HCT116 (cell line): ENCODE measurements around the gene TP63. TPM values are rescaled to one million over a fixed set of nuclear protein-coding genes. Genes with fewer than 3 reads are reported as not detected.

Experiments used
- ATAC-seq: fragments of 200-7000 bp; cut with Tn5 transposase; 2 replicates; pipeline ENCODE4 v1.9.1; 2020; ENCODE audit warnings: mild to moderate bottlenecking, moderate library complexity
- BruUV-seq: library from RNA; stranded (reverse); fragments of 400-500 nt; replicated peaks from 2 replicates; lab custom pipeline; 2021; lab: Mats Ljungman, UMichigan
- CTCF ChIA-PET: fragments of 300-600 bp; sonication (Branson Sonifier 250); formaldehyde crosslinking; loops from one replicate; lab custom pipeline; 2021; ENCODE audit warnings: antibody characterized with exemption; lab: Charles Lee
- POLR2A ChIA-PET: fragments of 300-600, 350-600 bp; sonication (Branson Sonifier 250); formaldehyde crosslinking; loops from one replicate; lab custom pipeline; 2021; ENCODE audit warnings: antibody characterized with exemption; lab: Charles Lee
- RAD21 ChIA-PET, 2 experiments: fragments of 300-600 bp; sonication (Branson Sonifier 250); formaldehyde crosslinking; loops; one replicate each; lab custom pipeline; 2023; ENCODE audit warnings: low total read pairs in 2 of 2; ENCODE audit not compliant: uncharacterized antibody in 2 of 2, unreplicated experiment in 2 of 2, low non-redundant PET in 1 of 2; lab: Charles Lee
- DNase-seq: peaks from one replicate; pipeline ENCODE4 v3.0.0-alpha.2; 2010; ENCODE audit warnings: low read depth, low spot score
- H2AFZ ChIP-seq: fragments of 200-600 bp; shearing (Covaris generic), sonication (generic); 2 replicates; pipeline ENCODE4 v1.6.1; 2017; ENCODE audit warnings: low read depth, mixed run types, mixed read lengths, antibody characterized with exemption, low read length; ENCODE audit not compliant: poor library complexity, severe bottlenecking
- H3K27ac ChIP-seq: 2 replicates; pipeline ENCODE4 v1.5.1; 2012; ENCODE audit warnings: low read depth, low read length
- H3K27me3 ChIP-seq: fragments of 200-600 bp; sonication (generic); 2 replicates; pipeline ENCODE4 v1.6.1; 2016; ENCODE audit warnings: mixed run types, low read length, mixed read lengths; ENCODE audit not compliant: insufficient read depth
- H3K36me3 ChIP-seq, 2 experiments: fragments of 200-500 bp in 1 of 2; fragments of 200-600 bp in 1 of 2; sonication (Bioruptor generic) in 1 of 2; sonication (generic) in 1 of 2; 2 replicates each; pipeline versions ENCODE4 v1.5.1 to v1.6.1; 2014 to 2016; ENCODE audit warnings: low read length in 2 of 2, inconsistent platforms in 1 of 2, mixed read lengths in 1 of 2, mixed run types in 1 of 2; ENCODE audit not compliant: insufficient read depth in 2 of 2, control insufficient read depth in 1 of 2
- H3K4me1 ChIP-seq, 2 experiments: fragments of 200-600 bp in 1 of 2; sonication (generic) in 1 of 2; 2 replicates each; pipeline versions ENCODE4 v1.5.1 to v1.6.1; 2012 to 2017; ENCODE audit warnings: low read length in 2 of 2, inconsistent platforms in 1 of 2, mild to moderate bottlenecking in 1 of 2, mixed read lengths in 1 of 2, mixed run types in 1 of 2, moderate library complexity in 1 of 2; ENCODE audit not compliant: insufficient read depth in 2 of 2, control insufficient read depth in 1 of 2
- H3K4me2 ChIP-seq: fragments of 200-600 bp; sonication (generic); 2 replicates; pipeline ENCODE4 v1.6.1; 2017; ENCODE audit warnings: mixed run types, low read length, mixed read lengths
- H3K4me3 ChIP-seq, 2 experiments: fragments of 200-600 bp in 1 of 2; sonication (generic) in 1 of 2; replicated peaks in 1 of 2; 2 replicates each; pipeline ENCODE4 v1.5.1; 2011 to 2016; ENCODE audit warnings: low read length in 2 of 2, control low read depth in 1 of 2, low read depth in 1 of 2, mild to moderate bottlenecking in 1 of 2, mixed read lengths in 1 of 2, mixed run types in 1 of 2
- H3K79me2 ChIP-seq: fragments of 200-600 bp; sonication (generic); 2 replicates; pipeline ENCODE4 v1.6.1; 2017; ENCODE audit warnings: mild to moderate bottlenecking, mixed run types, low read length, moderate library complexity, mixed read lengths; ENCODE audit not compliant: insufficient read depth
- H3K9ac ChIP-seq: fragments of 200-600 bp; sonication (generic); 2 replicates; pipeline ENCODE4 v1.6.1; 2016; ENCODE audit warnings: low read length, mixed read lengths
- H3K9me2 ChIP-seq: fragments of 200-600 bp; sonication (generic), shearing (Covaris generic); 2 replicates; pipeline ENCODE4 v1.6.1; 2017; ENCODE audit warnings: mixed run types, mild to moderate bottlenecking, moderate library complexity; ENCODE audit not compliant: insufficient read depth
- H3K9me3 ChIP-seq, 2 experiments: fragments of 200-500 bp in 1 of 2; fragments of 200-600 bp in 1 of 2; sonication (Bioruptor generic) in 1 of 2; sonication (generic) in 1 of 2; 2 replicates each; pipeline ENCODE4 v1.6.1; 2014 to 2017; ENCODE audit warnings: low read length in 2 of 2, mixed read lengths in 2 of 2, inconsistent platforms in 1 of 2, low read depth in 1 of 2, mild to moderate bottlenecking in 1 of 2, mixed run types in 1 of 2, moderate library complexity in 1 of 2; ENCODE audit not compliant: control insufficient read depth in 1 of 2, insufficient read depth in 1 of 2
- H4K20me1 ChIP-seq: fragments of 200-600 bp; sonication (generic), shearing (Covaris generic); 2 replicates; pipeline ENCODE4 v1.6.1; 2017; ENCODE audit warnings: mixed run types, mild to moderate bottlenecking, moderate library complexity; ENCODE audit not compliant: insufficient read depth
- CBX3 ChIP-seq: IDR thresholded peaks from 2 replicates; pipeline ENCODE4 v1.6.1; 2012; ENCODE audit warnings: low read depth
- CEBPB ChIP-seq: IDR thresholded peaks from 2 replicates; pipeline ENCODE4 v1.6.1; 2012; ENCODE audit warnings: low read depth
- EZH2 ChIP-seq: fragments of 200-600 bp; sonication (generic); IDR thresholded peaks from 2 replicates; pipeline ENCODE4 v1.6.1; 2017; ENCODE audit warnings: antibody characterized with exemption, mixed run types
- MAX ChIP-seq: IDR thresholded peaks from 2 replicates; pipeline ENCODE4 v1.6.1; 2012
- POLR2A ChIP-seq: IDR thresholded peaks from 2 replicates; pipeline ENCODE4 v1.7.0; 2011; ENCODE audit warnings: borderline replicate concordance; ENCODE audit not compliant: insufficient read depth, insufficient read length; ENCODE audit errors: extremely low read depth
- SIN3A ChIP-seq: IDR thresholded peaks from 2 replicates; pipeline ENCODE4 v1.6.1; 2012; ENCODE audit warnings: low read depth
- SRF ChIP-seq: IDR thresholded peaks from 2 replicates; pipeline ENCODE4 v1.6.1; 2012; ENCODE audit warnings: low read depth
- TCF7L2 ChIP-seq: IDR thresholded peaks from 2 replicates; pipeline ENCODE4 v1.7.0; 2011; ENCODE audit warnings: borderline replicate concordance, inconsistent platforms; ENCODE audit not compliant: insufficient read depth, insufficient read length; ENCODE audit errors: extremely low read depth
- YY1 ChIP-seq: IDR thresholded peaks from 2 replicates; pipeline ENCODE4 v1.6.1; 2011; ENCODE audit warnings: low read length, low read depth, moderate library complexity, mild to moderate bottlenecking; ENCODE audit not compliant: insufficient replicate concordance; ENCODE audit errors: extremely low read depth
- ZBTB33 ChIP-seq: IDR thresholded peaks from 2 replicates; pipeline ENCODE4 v1.6.1; 2011; ENCODE audit warnings: mild to moderate bottlenecking, low read length, moderate library complexity; ENCODE audit not compliant: insufficient replicate concordance; ENCODE audit errors: extremely low read depth
- intact Hi-C: fragments of 100-400 bp; cut with micrococcal nuclease; formaldehyde crosslinking; loops from 2 replicates; pipeline ENCODE4 v1.10.0; 2022
- total RNA-seq: library from RNA; stranded (reverse); gene quantifications from one replicate; pipeline ENCODE4 v1.2.1, GENCODE V29; 2021; ENCODE audit not compliant: unreplicated experiment

The TP63 gene
- total RNA-seq, 1 experiment from 2014 or later, result not detected

DNA sequence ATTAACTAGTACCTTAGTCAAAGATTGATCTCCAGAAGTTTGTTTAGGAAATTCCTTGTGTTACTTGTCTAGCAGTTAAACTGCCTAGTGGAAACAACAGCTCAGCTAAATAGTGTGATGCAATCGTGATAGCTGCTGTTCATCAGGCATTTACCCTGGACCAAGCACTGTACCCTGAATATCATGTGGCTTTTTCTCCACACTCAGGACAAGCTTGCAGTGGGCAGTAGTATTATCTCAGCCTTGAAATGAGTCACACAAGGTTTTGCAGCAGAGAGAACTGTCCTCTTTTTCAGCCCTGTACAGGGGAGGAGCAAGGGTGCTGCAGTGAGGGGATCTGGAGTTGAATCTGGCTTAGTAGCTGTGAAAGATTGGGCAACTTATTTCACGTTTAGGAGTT is 208.4 kb downstream of the TP63 start:
- RAD21 ChIA-PET, result no interaction called here
- no peaks in the 10 kb centered on the region for H3K79me2 ChIP-seq
- BruUV-seq, result no TSS peak
- no peak overlapping the region for H3K4me3 ChIP-seq
- no peaks in the 10 kb centered on the region for H3K9me2 ChIP-seq
- H3K9ac ChIP-seq, result no peak overlapping the region
- no peak overlapping the region for H3K27ac ChIP-seq
- intact Hi-C loops, result no loop called here
- no peaks in the 10 kb centered on the region for H3K9me3 ChIP-seq
- H3K4me1 ChIP-seq, result peaks cover 0 to 4% of the 10 kb centered on the region in 2 experiments; a peak in 1 of 4 replicates
- DNase-seq (no peak), ATAC-seq (no peak)
- no peaks in the 10 kb centered on the region for H3K27me3 ChIP-seq
- CTCF ChIA-PET, result no interaction called here
- H4K20me1 ChIP-seq, result no peaks in the 10 kb centered on the region
- no peaks in the 10 kb centered on the region for H3K36me3 ChIP-seq
- POLR2A ChIA-PET, result no interaction called here
- H2AFZ ChIP-seq, result no peak overlapping the region
- TF ChIP-seq MAX (no peak), CEBPB (0 out of 2 replicates have a peak, but pooled peaks have one; percentile 47)
- H3K4me2 ChIP-seq, result no peak overlapping the region

DNA sequence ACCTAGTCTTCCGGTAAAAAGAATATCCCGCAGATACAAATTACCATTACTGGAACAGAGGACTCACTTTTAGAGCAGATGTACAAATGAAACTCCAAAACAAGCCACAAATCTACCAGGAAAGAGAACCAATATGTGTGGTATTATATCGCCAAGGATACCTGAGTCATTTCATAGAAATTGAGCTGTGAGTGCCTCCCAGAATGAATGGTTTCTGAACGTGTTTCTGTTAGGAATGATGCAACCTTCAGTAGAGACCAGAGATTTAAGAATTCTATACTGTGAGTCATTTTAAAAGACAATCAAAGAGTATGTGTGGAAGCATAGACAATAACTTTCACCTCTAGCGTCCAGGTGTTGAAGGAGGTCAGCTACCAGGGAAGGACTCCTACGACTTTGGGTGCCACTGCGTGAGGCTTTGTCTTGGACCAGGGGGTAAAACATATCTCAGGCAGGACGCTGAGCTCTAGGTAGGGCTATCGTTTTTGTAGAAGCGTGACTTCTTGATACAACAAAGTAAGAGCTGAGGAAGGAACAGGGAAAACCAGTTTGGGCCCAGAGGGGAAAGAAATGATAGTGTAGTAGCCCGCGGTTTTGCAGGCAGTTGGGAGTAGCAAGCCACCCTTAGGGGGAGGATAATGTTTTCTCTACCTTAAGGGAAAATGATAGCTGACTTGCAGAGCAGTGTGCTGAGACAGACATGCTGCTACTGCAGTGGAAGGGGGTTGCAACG is 210.4 kb downstream of the TP63 start:
- Histone ChIP-seq H2AFZ (no peak overlapping the region), H3K4me2 (no peak overlapping the region), H3K9me2 (no peaks in the 10 kb centered on the region), H3K9me3 (no peaks in the 10 kb centered on the region), H4K20me1 (no peaks in the 10 kb centered on the region), H3K4me1 (peaks cover 0 to 4% of the 10 kb centered on the region in 2 experiments; a peak in 1 of 4 replicates), H3K27ac (no peak overlapping the region), H3K36me3 (no peaks in the 10 kb centered on the region), H3K79me2 (no peaks in the 10 kb centered on the region), H3K9ac (no peak overlapping the region), H3K27me3 (no peaks in the 10 kb centered on the region), H3K4me3 (no peak overlapping the region)
- no peak for DNase-seq
- BruUV-seq, result no TSS peak
- no peak for ATAC-seq
- POLR2A ChIA-PET, result no interaction called here
- CTCF ChIA-PET, result no interaction called here
- RAD21 ChIA-PET, result no interaction called here
- TF ChIP-seq ZBTB33, result no peak
- no peak for TF ChIP-seq EZH2
- TF ChIP-seq SRF, result no peak
- no peak for TF ChIP-seq SIN3A
- TF ChIP-seq POLR2A, result no peak
- no peak for TF ChIP-seq YY1
- no peak for TF ChIP-seq CBX3
- TF ChIP-seq TCF7L2, result no peak
- TF ChIP-seq MAX, result no peak
- TF ChIP-seq CEBPB, result no peak
- intact Hi-C loops, result no loop called here
